GM23248 (cell line): ENCODE measurements around the gene PTPRE. TPM values are rescaled to one million over a fixed set of nuclear protein-coding genes. Genes with fewer than 3 reads are reported as not detected.

Source experiments
- DNase-seq: peaks from one replicate; pipeline ENCODE4 v3.0.0-alpha.2; 2015
- H2AFZ ChIP-seq: fragments of 200-600 bp; sonication (generic); 2 replicates; pipeline ENCODE4 v1.6.1; 2016; ENCODE audit warnings: antibody characterized with exemption
- H3F3A ChIP-seq: fragments of 200-600 bp; sonication (generic); 2 replicates; pipeline ENCODE4 v1.6.1; 2016; ENCODE audit warnings: mild to moderate bottlenecking, antibody characterized with exemption, mixed run types; ENCODE audit not compliant: insufficient read depth
- H3K27ac ChIP-seq: fragments of 200-600 bp; sonication (generic); 2 replicates; pipeline ENCODE4 v1.5.1; 2016; ENCODE audit warnings: mild to moderate bottlenecking
- H3K27me3 ChIP-seq: fragments of 200-600 bp; sonication (generic); replicated peaks from 2 replicates; pipeline ENCODE4 v1.6.1; 2016; ENCODE audit warnings: mild to moderate bottlenecking; ENCODE audit not compliant: insufficient read depth
- H3K36me3 ChIP-seq: fragments of 200-600 bp; sonication (generic); 2 replicates; pipeline ENCODE4 v1.6.1; 2016; ENCODE audit warnings: low read depth, mild to moderate bottlenecking
- H3K4me1 ChIP-seq: fragments of 200-600 bp; sonication (generic); 2 replicates; pipeline ENCODE4 v1.6.1; 2016; ENCODE audit warnings: mild to moderate bottlenecking; ENCODE audit not compliant: insufficient read depth
- H3K4me2 ChIP-seq: fragments of 200-600 bp; sonication (generic); one replicate; pipeline ENCODE4 v1.6.1; 2016; ENCODE audit warnings: mild to moderate bottlenecking; ENCODE audit not compliant: unreplicated experiment
- H3K4me3 ChIP-seq: fragments of 200-600 bp; sonication (generic); 2 replicates; pipeline ENCODE4 v1.5.1; 2016; ENCODE audit warnings: mild to moderate bottlenecking
- H3K79me2 ChIP-seq: fragments of 200-600 bp; sonication (generic); 2 replicates; pipeline ENCODE4 v1.6.1; 2016; ENCODE audit warnings: mild to moderate bottlenecking; ENCODE audit not compliant: insufficient read depth
- H3K9ac ChIP-seq: fragments of 200-600 bp; sonication (generic); 2 replicates; pipeline ENCODE4 v1.6.1; 2016; ENCODE audit warnings: mild to moderate bottlenecking
- H3K9me2 ChIP-seq: fragments of 200-600 bp; sonication (generic); 2 replicates; pipeline ENCODE4 v1.6.1; 2016; ENCODE audit warnings: mixed run types, mild to moderate bottlenecking, moderate library complexity; ENCODE audit not compliant: insufficient read depth
- H3K9me3 ChIP-seq: fragments of 200-600 bp; sonication (generic); one replicate; pipeline ENCODE4 v1.6.1; 2017; ENCODE audit warnings: low read depth
- H4K20me1 ChIP-seq: fragments of 200-600 bp; sonication (generic); 2 replicates; pipeline ENCODE4 v1.6.0; 2016; ENCODE audit not compliant: insufficient read depth
- EZH2 ChIP-seq: fragments of 200-600 bp; sonication (generic); IDR thresholded peaks from 2 replicates; pipeline ENCODE4 v1.6.1; 2018; ENCODE audit warnings: antibody characterized with exemption, mild to moderate bottlenecking; ENCODE audit not compliant: insufficient read depth, poor library complexity, severe bottlenecking
- EZH2phosphoT487 ChIP-seq: fragments of 200-600 bp; sonication (generic); IDR thresholded peaks from 2 replicates; pipeline ENCODE4 v1.6.1; 2018; ENCODE audit warnings: antibody characterized with exemption, moderate library complexity, mild to moderate bottlenecking, low read depth; ENCODE audit not compliant: insufficient read depth
- WGBS, 2 experiments: methylation state at CpG; one replicate each; pipeline ENCODE4 v1.1.6; 2015 to 2017; ENCODE audit warnings: low lambda C conversion rate in 2 of 2, low coverage in 1 of 2; ENCODE audit errors: missing lambda C conversion rate in 2 of 2; 5-methylcytosine and 5-hydroxymethylcytosine counted together
- in situ Hi-C: fragments of 300-500 bp; cut with MboI; formaldehyde crosslinking; loops from 2 replicates; pipeline ENCODE4 v1.15.0; 2020
- polyA plus RNA-seq: library from polyadenylated mRNA; unstranded; fragments of >200 nt; fragmentation: Nextera tagmentation; extraction: Ambion mirVana; gene quantifications from 2 replicates; pipeline ENCODE4 v1.2.1, GENCODE V29; 2016
- total RNA-seq: library from RNA; depleted of rRNA; stranded (reverse); fragments of >200 nt; shearing (Covaris generic); gene quantifications from 2 replicates; pipeline ENCODE4 v1.2.3, GENCODE V29; 2014

The PTPRE gene
- total and polyA plus RNA-seq, 2 experiments from 2014 or later, result 2.7 to 4.7 TPM

- WGBS, 2 experiments, result 93 to 94% methylated on average over 4 of the region's 4 CpGs
- no peaks in the 10 kb centered on the region for H3K36me3 ChIP-seq
- no peak overlapping the region for H3K27ac ChIP-seq
- TF ChIP-seq EZH2phosphoT487, result no peak
- no peak for TF ChIP-seq EZH2
- in situ Hi-C loops, result no loop called here
- DNase-seq, result no peak
- H4K20me1 ChIP-seq, result no peaks in the 10 kb centered on the region
- no peak overlapping the region for H2AFZ ChIP-seq
- no peaks in the 10 kb centered on the region for H3K9me3 ChIP-seq
- H3K9ac ChIP-seq, result no peak overlapping the region
- no peaks in the 10 kb centered on the region; the same call in 1 of the 2 replicates for H3K79me2 ChIP-seq
- H3F3A ChIP-seq, result peaks cover 17% of the 10 kb centered on the region
- H3K4me1 ChIP-seq, result peaks cover 14% of the 10 kb centered on the region
- no peaks in the 10 kb centered on the region for H3K9me2 ChIP-seq
- H3K4me3 ChIP-seq, result no peak overlapping the region
- H3K4me2 ChIP-seq, result no peak overlapping the region
- no peaks in the 10 kb centered on the region for H3K27me3 ChIP-seq
These were observed 8.4 kb downstream of the PTPRE start for GRCh38 chr10:127915324-127915723.

GRCh38 chr10:127916826-127917225, 9.9 kb downstream of the PTPRE start:
- no peak for DNase-seq
- no peak overlapping the region for H3K4me2 ChIP-seq
- TF ChIP-seq EZH2phosphoT487 (no peak), EZH2 (no peak)
- no peak overlapping the region for H2AFZ ChIP-seq
- H3K27ac ChIP-seq, result no peak overlapping the region
- no peaks in the 10 kb centered on the region for H4K20me1 ChIP-seq
- peaks cover 27% of the 10 kb centered on the region for H3F3A ChIP-seq
- no peaks in the 10 kb centered on the region for H3K9me3 ChIP-seq
- no peaks in the 10 kb centered on the region; the same call in 1 of the 2 replicates for H3K79me2 ChIP-seq
- no peaks in the 10 kb centered on the region for H3K27me3 ChIP-seq
- H3K4me1 ChIP-seq, result peaks cover 24% of the 10 kb centered on the region
- H3K36me3 ChIP-seq, result no peaks in the 10 kb centered on the region
- WGBS, 2 experiments, result 85 to 86% methylated on average over 9 of the region's 9 CpGs
- no peak overlapping the region for H3K4me3 ChIP-seq
- in situ Hi-C loops, result no loop called here
- H3K9ac ChIP-seq, result no peak overlapping the region
- H3K9me2 ChIP-seq, result no peaks in the 10 kb centered on the region

GRCh38 chr10:127918572-127918971, 11.7 kb downstream of the PTPRE start:
- in situ Hi-C loops, result no loop called here
- DNase-seq, result no peak
- H3K4me3 ChIP-seq, result no peak overlapping the region
- peaks cover 42% of the 10 kb centered on the region for H3K4me1 ChIP-seq
- WGBS, 2 experiments, result 96 to 97% methylated on average over 5 of the region's 5 CpGs
- peaks cover 27% of the 10 kb centered on the region for H3F3A ChIP-seq
- no peaks in the 10 kb centered on the region for H3K36me3 ChIP-seq
- H3K4me2 ChIP-seq, result no peak overlapping the region
- H3K9me3 ChIP-seq, result no peaks in the 10 kb centered on the region
- no peaks in the 10 kb centered on the region for H3K9me2 ChIP-seq
- H2AFZ ChIP-seq, result no peak overlapping the region
- H4K20me1 ChIP-seq, result no peaks in the 10 kb centered on the region
- H3K27me3 ChIP-seq, result no peaks in the 10 kb centered on the region
- H3K79me2 ChIP-seq, result no peaks in the 10 kb centered on the region; the same call in 1 of the 2 replicates
- TF ChIP-seq EZH2phosphoT487 (no peak), EZH2 (no peak)
- no peak overlapping the region for H3K9ac ChIP-seq
- H3K27ac ChIP-seq, result no peak overlapping the region

GRCh38 chr10:127919418-127920271, 12.7 kb downstream of the PTPRE start:
- 21 to 22% methylated on average over 12 of the region's 12 CpGs for WGBS, 2 experiments

More at GRCh38 chr10:127919418-127920271, 12.7 kb downstream of the PTPRE start:
- peak overlapping the region; percentile 54 for H3K9ac ChIP-seq
- peaks cover 4% of the 10 kb centered on the region for H3K79me2 ChIP-seq
- no peaks in the 10 kb centered on the region for H3K36me3 ChIP-seq
- in situ Hi-C loops, result no loop called here
- peaks cover 43% of the 10 kb centered on the region for H3K4me1 ChIP-seq
- H3K27me3 ChIP-seq, result no peaks in the 10 kb centered on the region
- peak overlapping the region; percentile 22; the same call in 1 of the 2 replicates for H3K4me3 ChIP-seq
- H3K27ac ChIP-seq, result peak overlapping the region; percentile 79
- no peaks in the 10 kb centered on the region for H3K9me3 ChIP-seq
- no peaks in the 10 kb centered on the region for H4K20me1 ChIP-seq
- no peak for TF ChIP-seq EZH2phosphoT487
- TF ChIP-seq EZH2, result no peak
- peak overlapping the region; percentile 62 for H2AFZ ChIP-seq
- peak overlapping the region; percentile 47 for H3K4me2 ChIP-seq
- H3K9me2 ChIP-seq, result no peaks in the 10 kb centered on the region
- H3F3A ChIP-seq, result peaks cover 27% of the 10 kb centered on the region
- peak; percentile 86 for DNase-seq
